WTC11 (cell line): ENCODE results near the gene KLHL29.

Experiments
- ZNF232 ChIP-seq: sonication (generic); formaldehyde crosslinking; IDR thresholded peaks from 2 replicates; pipeline ENCODE4 v1.8.0; 2022; ENCODE audit warnings: mild to moderate bottlenecking, missing genetic modification reagents
- TF ChIP-seq, protein P1 (sequence below): fragments of 200-600 bp; IDR thresholded peaks from 2 replicates; pipeline ENCODE4 v1.8.0; 2022; ENCODE audit warnings: antibody characterized with exemption

- no peak for TF ChIP-seq ZNF232
- TF ChIP-seq, protein P1, sequence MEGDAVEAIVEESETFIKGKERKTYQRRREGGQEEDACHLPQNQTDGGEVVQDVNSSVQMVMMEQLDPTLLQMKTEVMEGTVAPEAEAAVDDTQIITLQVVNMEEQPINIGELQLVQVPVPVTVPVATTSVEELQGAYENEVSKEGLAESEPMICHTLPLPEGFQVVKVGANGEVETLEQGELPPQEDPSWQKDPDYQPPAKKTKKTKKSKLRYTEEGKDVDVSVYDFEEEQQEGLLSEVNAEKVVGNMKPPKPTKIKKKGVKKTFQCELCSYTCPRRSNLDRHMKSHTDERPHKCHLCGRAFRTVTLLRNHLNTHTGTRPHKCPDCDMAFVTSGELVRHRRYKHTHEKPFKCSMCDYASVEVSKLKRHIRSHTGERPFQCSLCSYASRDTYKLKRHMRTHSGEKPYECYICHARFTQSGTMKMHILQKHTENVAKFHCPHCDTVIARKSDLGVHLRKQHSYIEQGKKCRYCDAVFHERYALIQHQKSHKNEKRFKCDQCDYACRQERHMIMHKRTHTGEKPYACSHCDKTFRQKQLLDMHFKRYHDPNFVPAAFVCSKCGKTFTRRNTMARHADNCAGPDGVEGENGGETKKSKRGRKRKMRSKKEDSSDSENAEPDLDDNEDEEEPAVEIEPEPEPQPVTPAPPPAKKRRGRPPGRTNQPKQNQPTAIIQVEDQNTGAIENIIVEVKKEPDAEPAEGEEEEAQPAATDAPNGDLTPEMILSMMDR = no peak
These were observed 7.2 kb upstream of the KLHL29 start for GRCh38 chr2:23377771-23378170.
